NB4 (cell line): ENCODE measurements around the gene DRAXIN.

Experiments used
- DNase-seq: peaks from one replicate; pipeline ENCODE4 v3.0.0; 2010; ENCODE audit warnings: low read depth
- H3K4me3 ChIP-seq: one replicate; pipeline ENCODE4 v1.5.1; 2011; ENCODE audit warnings: mild to moderate bottlenecking, low read depth, low read length, moderate library complexity
- CTCF ChIP-seq: IDR thresholded peaks from one replicate; pipeline ENCODE4 v1.5.1; 2012; ENCODE audit warnings: low read depth, low read length
- MYC ChIP-seq: IDR thresholded peaks from 2 replicates; pipeline ENCODE4 v1.6.1; 2011; ENCODE audit warnings: low read depth, low read length
- POLR2A ChIP-seq: IDR thresholded peaks from 2 replicates; pipeline ENCODE4 v1.6.1; 2011; ENCODE audit warnings: mild to moderate bottlenecking; ENCODE audit not compliant: insufficient read length; ENCODE audit errors: extremely low read depth
- TF ChIP-seq, protein P1 (sequence below): IDR thresholded peaks from 2 replicates; pipeline ENCODE4 v1.6.1; 2011; ENCODE audit warnings: low read depth, low read length

The DRAXIN gene

DNA sequence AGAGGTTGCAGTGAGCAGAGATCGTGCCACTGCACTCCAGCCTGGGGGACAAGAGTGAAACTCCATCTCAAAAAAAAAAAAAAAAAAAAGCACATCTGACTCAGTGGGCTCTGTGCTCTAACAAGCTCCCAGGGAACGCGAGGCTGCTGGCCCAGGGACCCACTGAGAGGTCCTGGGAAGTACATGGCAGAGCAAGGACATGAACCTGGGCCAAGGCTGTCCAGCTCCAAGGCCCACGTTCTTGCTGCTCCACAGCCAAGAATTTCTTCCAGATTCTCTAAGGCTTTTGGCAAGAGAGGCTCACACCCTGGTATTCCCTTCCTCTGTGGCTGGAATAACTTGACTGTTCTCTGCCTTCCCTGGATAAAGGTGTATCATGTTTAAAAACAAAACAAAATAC is 29.0 kb downstream of the DRAXIN start:
- no peak for TF ChIP-seq CTCF
- no peak for TF ChIP-seq MYC
- no peak for TF ChIP-seq POLR2A
- TF ChIP-seq, protein P1, sequence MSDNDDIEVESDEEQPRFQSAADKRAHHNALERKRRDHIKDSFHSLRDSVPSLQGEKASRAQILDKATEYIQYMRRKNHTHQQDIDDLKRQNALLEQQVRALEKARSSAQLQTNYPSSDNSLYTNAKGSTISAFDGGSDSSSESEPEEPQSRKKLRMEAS, result no peak
- H3K4me3 ChIP-seq, result no peak overlapping the region
- DNase-seq, result no peak

- TF ChIP-seq, protein P1, result no peak
- TF ChIP-seq CTCF (no peak), POLR2A (no peak), MYC (no peak)
- no peak for DNase-seq
- no peak overlapping the region for H3K4me3 ChIP-seq
Measured at GRCh38 chr1:11721311-11721710, 29.8 kb downstream of the DRAXIN start.

- no peak overlapping the region for H3K4me3 ChIP-seq
- no peak for TF ChIP-seq CTCF
- DNase-seq, result no peak
Measured at GRCh38 chr1:11722538-11722937, 31.0 kb downstream of the DRAXIN start.

DNA sequence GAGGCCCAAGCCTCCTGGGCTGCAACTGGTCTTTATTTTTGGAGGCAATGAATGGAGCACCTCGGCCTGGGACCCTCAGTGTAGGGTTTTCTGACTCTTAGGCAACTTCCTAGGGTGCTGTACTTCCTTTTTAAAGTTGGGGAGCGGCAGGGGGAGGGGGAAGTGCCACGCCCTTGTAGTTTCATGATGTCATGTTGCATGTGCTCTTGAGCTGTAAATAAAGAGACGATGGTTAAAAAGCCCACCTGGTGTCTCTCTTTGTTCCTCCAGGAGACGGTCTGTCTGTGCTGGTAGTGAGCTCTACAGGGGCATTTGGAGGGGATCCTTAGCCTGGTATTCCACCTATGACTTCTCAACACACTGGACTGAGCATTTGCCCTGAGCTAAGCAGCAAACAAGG is 34.1 kb downstream of the DRAXIN start:
- no peak for TF ChIP-seq MYC
- TF ChIP-seq, protein P1, result peak; percentile 35; the same call in 1 of the 2 replicates
- H3K4me3 ChIP-seq, result no peak overlapping the region
- peak; percentile 73 for DNase-seq

DNA sequence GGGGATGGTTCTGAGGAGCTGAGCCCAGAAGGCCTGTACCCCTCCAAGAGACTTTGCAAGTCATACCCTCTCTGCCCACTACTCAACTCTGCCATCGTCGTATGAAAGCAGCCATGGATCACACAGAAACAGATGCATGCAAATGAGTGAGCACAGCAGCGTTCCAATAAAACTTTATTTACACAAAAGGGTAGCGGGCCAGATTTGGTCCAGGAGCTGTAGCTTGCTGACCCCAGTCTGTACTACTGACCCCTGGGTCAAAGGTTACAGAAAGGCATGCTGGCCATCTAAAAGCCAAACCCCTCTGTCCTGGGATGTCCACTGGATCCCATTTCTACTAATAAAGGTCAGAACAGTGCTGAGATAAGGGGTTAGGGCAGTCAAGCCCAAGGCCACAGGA is 35.6 kb downstream of the DRAXIN start:
- no peak for DNase-seq
- H3K4me3 ChIP-seq, result no peak overlapping the region
- TF ChIP-seq POLR2A (no peak), MYC (no peak), CTCF (no peak)
- TF ChIP-seq, protein P1, result no peak

- no peak for DNase-seq
- TF ChIP-seq MYC, result no peak
- TF ChIP-seq CTCF, result no peak
- TF ChIP-seq, protein P1, result no peak
- TF ChIP-seq POLR2A, result no peak
- H3K4me3 ChIP-seq, result no peak overlapping the region
Measured at GRCh38 chr1:11728126-11728806, 36.8 kb downstream of the DRAXIN start.
